Lower leg skin (tissue), 4 donors: ENCODE measurements around the gene FBN1. TPM values are rescaled to one million over a fixed set of nuclear protein-coding genes. Genes with fewer than 3 reads are reported as not detected.

ENCODE experiments used
- DNase-seq, 2 donors: peaks; one replicate each; pipeline ENCODE4 v3.0.0-alpha.2; 2019; ENCODE audit warnings: low spot score in 2 of 2
- H3K4me3 ChIP-seq: fragments of 200-600 bp; sonication (generic); 2 replicates; pipeline ENCODE4 v1.5.1; 2017; ENCODE audit warnings: mild to moderate bottlenecking, low read depth; ENCODE audit not compliant: poor library complexity, severe bottlenecking
- POLR2A ChIP-seq, 2 donors: fragments of 450-650 bp; IDR thresholded peaks; one replicate each; pipeline ENCODE4 v1.6.1; 2016 to 2017; ENCODE audit warnings: antibody characterized with exemption in 2 of 2, mild to moderate bottlenecking in 1 of 2, moderate library complexity in 1 of 2
- WGBS, 2 donors: methylation state at CpG; one replicate each; pipeline ENCODE4 v1.1.5; 2018; 5-methylcytosine and 5-hydroxymethylcytosine counted together
- intact Hi-C: fragments of 100-400 bp; cut with DNase I; formaldehyde crosslinking; loops from one replicate; pipeline ENCODE4 v1.15.0; 2023; ENCODE audit warnings: low total_unique reads
- total RNA-seq, 4 donors: library from RNA; depleted of rRNA; stranded (reverse); fragments of >200 nt; gene quantifications; one replicate each; pipeline ENCODE4 v1.1.0, GENCODE V29; 2016
- TF ChIP-seq, protein P1 (sequence below), 3 donors: fragments of 450-650 bp; IDR thresholded peaks; one replicate each; pipeline ENCODE4 v1.5.1; 2016; ENCODE audit warnings: antibody characterized with exemption in 3 of 3, mild to moderate bottlenecking in 3 of 3, moderate library complexity in 2 of 3

Gene FBN1
- total RNA-seq, 4 donors from 2014 or later = 15.0 to 59.3 (median 24.0) TPM

DNA sequence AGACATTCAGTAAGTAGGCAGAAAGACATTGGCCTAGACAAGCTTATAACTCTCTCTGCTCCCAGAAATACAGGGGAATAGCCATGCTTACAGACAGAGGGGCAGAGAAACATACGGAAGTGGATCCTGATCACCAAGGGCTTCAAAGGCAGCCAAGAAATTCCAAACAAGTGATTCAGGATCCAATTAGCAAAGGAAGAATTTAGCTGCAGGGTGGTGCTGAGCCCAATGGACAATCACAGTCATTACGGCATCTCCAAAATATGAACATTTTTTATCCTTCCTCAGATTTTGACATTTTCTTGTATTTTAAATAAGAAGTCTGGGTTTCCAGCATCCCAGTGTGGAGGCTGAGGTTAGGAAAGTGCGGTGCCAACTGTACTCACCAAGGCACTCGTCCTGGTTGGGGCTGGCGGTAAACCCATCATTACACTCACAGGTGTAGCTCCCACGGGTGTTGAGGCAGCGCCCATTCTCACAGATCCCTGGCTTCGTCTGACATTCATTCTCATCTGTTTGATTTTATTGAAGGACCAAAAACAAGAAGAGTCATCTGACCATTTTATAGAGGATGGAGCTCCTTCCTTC, 217.5 kb downstream of the FBN1 start:
- no peak overlapping the region for H3K4me3 ChIP-seq
- WGBS, 2 donors = 59 to 64% methylated on average over 8 of the region's 8 CpGs
- TF ChIP-seq, protein P1, sequence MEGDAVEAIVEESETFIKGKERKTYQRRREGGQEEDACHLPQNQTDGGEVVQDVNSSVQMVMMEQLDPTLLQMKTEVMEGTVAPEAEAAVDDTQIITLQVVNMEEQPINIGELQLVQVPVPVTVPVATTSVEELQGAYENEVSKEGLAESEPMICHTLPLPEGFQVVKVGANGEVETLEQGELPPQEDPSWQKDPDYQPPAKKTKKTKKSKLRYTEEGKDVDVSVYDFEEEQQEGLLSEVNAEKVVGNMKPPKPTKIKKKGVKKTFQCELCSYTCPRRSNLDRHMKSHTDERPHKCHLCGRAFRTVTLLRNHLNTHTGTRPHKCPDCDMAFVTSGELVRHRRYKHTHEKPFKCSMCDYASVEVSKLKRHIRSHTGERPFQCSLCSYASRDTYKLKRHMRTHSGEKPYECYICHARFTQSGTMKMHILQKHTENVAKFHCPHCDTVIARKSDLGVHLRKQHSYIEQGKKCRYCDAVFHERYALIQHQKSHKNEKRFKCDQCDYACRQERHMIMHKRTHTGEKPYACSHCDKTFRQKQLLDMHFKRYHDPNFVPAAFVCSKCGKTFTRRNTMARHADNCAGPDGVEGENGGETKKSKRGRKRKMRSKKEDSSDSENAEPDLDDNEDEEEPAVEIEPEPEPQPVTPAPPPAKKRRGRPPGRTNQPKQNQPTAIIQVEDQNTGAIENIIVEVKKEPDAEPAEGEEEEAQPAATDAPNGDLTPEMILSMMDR (IDR thresholded peaks at IDR 0.05) = no peak
- TF ChIP-seq POLR2A (IDR thresholded peaks at IDR 0.05) = no peak
- no peak for DNase-seq
- intact Hi-C loops = no loop called here

DNA sequence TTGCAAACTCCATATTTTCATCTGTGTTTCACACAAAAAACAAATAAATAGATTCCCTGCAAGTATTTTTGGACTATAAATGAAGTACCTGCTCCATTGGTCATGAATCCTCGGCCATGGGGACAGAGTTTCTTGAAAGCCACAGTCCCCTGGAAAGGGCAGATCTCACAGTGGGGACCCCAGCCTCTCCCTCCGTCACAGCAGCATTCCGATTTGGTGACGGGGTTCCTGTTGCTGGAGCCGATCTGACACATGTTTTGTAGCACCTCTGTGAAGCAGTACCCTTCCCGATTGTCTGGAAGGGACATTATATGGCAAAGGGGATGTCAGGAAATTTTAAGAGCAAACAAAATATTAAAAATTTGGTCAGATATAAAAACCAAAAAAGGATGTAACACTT, 218.0 kb downstream of the FBN1 start:
- intact Hi-C loops = no loop called here
- 75 to 80% methylated on average over 6 of the region's 6 CpGs for whole genome bisulfite sequencing, 2 donors
- no peak for TF ChIP-seq POLR2A (IDR thresholded peaks at IDR 0.05)
- TF ChIP-seq, protein P1 (IDR thresholded peaks at IDR 0.05) = no peak
- H3K4me3 ChIP-seq = no peak overlapping the region
- no peak for DNase-seq

DNA sequence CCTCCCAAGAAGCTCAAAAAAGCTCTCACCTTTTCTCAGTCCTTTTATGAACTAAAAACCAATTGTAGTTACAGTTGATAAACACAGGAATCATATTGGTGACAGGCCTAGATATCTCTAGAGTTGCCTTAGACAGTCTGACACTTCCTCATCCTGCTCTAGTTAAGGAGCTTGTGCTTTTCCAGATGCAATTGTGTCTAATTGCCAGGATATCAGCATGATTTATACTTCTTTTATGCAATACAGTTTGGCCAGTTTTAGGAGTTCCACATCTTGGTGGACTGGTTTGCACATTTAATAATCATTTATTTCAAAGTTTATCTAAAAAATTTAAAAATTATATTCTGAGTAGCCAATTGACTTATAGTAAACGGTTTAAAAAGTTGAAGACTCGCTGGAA, 218.6 kb downstream of the FBN1 start:
- no peak overlapping the region for H3K4me3 ChIP-seq
- 70 to 81% methylated on average over 2 of the region's 2 CpGs for WGBS, 2 donors
- intact Hi-C loops = no loop called here
- no peak for DNase-seq
- no peak for TF ChIP-seq POLR2A (IDR thresholded peaks at IDR 0.05)
- TF ChIP-seq, protein P1 (IDR thresholded peaks at IDR 0.05) = no peak

GRCh38 chr15:48426044-48426443, 219.5 kb downstream of the FBN1 start:
- intact Hi-C loops = no loop called here
- no peak for DNase-seq
- TF ChIP-seq POLR2A (IDR thresholded peaks at IDR 0.05) = no peak
- no peak overlapping the region for H3K4me3 ChIP-seq

- no peak for DNase-seq
- intact Hi-C loops = no loop called here
- WGBS, 2 donors = 98 to 100% methylated on average over 2 of the region's 2 CpGs
- TF ChIP-seq, protein P1 (IDR thresholded peaks at IDR 0.05) = no peak
- no peak for TF ChIP-seq POLR2A (IDR thresholded peaks at IDR 0.05)
- no peak overlapping the region for H3K4me3 ChIP-seq
Measured at GRCh38 chr15:48425051-48425450, 220.5 kb downstream of the FBN1 start.

DNA sequence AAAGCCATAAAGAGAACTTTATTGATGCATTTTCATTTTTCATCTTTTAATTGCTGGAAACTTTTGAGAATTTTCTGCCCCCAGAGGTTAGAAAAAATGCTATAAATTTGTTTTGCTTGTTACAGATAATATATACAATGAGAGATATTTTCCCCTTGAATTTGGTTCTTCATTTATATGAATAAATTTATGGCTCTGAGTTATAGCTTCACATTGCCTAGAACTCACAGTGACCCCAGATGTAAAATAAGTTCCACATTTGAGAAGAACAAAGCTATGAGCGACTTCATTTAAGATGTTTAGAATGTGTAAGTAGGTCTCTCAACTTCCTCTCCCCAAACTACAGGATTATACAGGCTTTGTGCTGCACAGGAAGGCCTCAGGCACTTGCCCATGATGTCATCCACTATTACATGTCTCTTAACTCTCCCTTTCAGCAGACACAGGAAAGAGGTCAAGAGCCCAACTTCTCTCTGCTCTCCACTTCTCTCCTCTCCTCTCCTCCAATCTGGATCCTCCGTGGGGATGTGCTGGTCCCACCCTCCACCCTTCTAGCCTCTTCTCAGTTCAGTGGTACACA, 221.5 kb downstream of the FBN1 start:
- intact Hi-C loops = no loop called here
- 58 to 60% methylated on average over 2 of the region's 2 CpGs for whole genome bisulfite sequencing, 2 donors
- no peak overlapping the region for H3K4me3 ChIP-seq
- DNase-seq = no peak
- TF ChIP-seq, protein P1 (IDR thresholded peaks at IDR 0.05) = no peak
- TF ChIP-seq POLR2A (IDR thresholded peaks at IDR 0.05) = no peak
